Neuronal stem cell (in vitro differentiated cells): ENCODE results near the gene ACSL6.

ENCODE experiments used
- DNase-seq: peaks from one replicate; pipeline ENCODE4 v3.0.0-alpha.2; 2013; ENCODE audit warnings: low spot score
- H2AFZ ChIP-seq: one replicate; pipeline ENCODE4 v1.6.1; 2013; ENCODE audit warnings: mild to moderate bottlenecking, low read length, inconsistent platforms
- H2AK5ac ChIP-seq: 2 replicates; pipeline ENCODE4 v1.6.1; 2013; ENCODE audit warnings: low read depth, mild to moderate bottlenecking, inconsistent platforms, low read length, moderate library complexity, mixed read lengths
- H2BK120ac ChIP-seq: 2 replicates; pipeline ENCODE4 v1.6.1; 2013; ENCODE audit warnings: low read depth, mild to moderate bottlenecking, inconsistent platforms, low read length, moderate library complexity, mixed read lengths
- H2BK12ac ChIP-seq: one replicate; pipeline ENCODE4 v1.6.1; 2013; ENCODE audit warnings: low read length, inconsistent platforms
- H2BK15ac ChIP-seq: 2 replicates; pipeline ENCODE4 v1.6.1; 2013; ENCODE audit warnings: mild to moderate bottlenecking, low read length, inconsistent platforms, mixed read lengths
- H2BK5ac ChIP-seq: one replicate; pipeline ENCODE4 v1.6.1; 2013; ENCODE audit warnings: inconsistent platforms, mild to moderate bottlenecking, low read length, moderate library complexity
- H3K14ac ChIP-seq: one replicate; pipeline ENCODE4 v1.6.1; 2013; ENCODE audit warnings: low read length, inconsistent platforms
- H3K18ac ChIP-seq: 2 replicates; pipeline ENCODE4 v1.6.1; 2013; ENCODE audit warnings: low read length, inconsistent platforms
- H3K23ac ChIP-seq: 2 replicates; pipeline ENCODE4 v1.6.1; 2013; ENCODE audit warnings: low read depth, mild to moderate bottlenecking, mixed read lengths, low read length, inconsistent platforms; ENCODE audit not compliant: poor library complexity
- H3K27ac ChIP-seq: replicated peaks from 3 replicates; pipeline ENCODE4 v1.5.1; 2013; ENCODE audit warnings: low read length, inconsistent platforms
- H3K27me3 ChIP-seq, 3 experiments: 2 replicates each; pipeline ENCODE4 v1.6.1; 2013; ENCODE audit warnings: low read length in 3 of 3, mild to moderate bottlenecking in 2 of 3, inconsistent platforms in 1 of 3, low read depth in 1 of 3, mixed read lengths in 1 of 3, moderate library complexity in 1 of 3; ENCODE audit not compliant: control insufficient read depth in 3 of 3, insufficient read depth in 3 of 3
- H3K36me3 ChIP-seq, 2 donors: replicated peaks in 1 of 2; 2 replicates each; pipeline ENCODE4 v1.6.1; 2013; ENCODE audit warnings: low read length in 2 of 2; ENCODE audit not compliant: control insufficient read depth in 2 of 2, insufficient read depth in 2 of 2
- H3K4ac ChIP-seq: 2 replicates; pipeline ENCODE4 v1.6.1; 2013; ENCODE audit warnings: inconsistent platforms, mild to moderate bottlenecking, low read length, moderate library complexity
- H3K4me1 ChIP-seq, 2 donors: 1 replicate in 1 of 2; 2 replicates in 1 of 2; pipeline ENCODE4 v1.6.1; 2013; ENCODE audit warnings: low read length in 2 of 2, low read depth in 1 of 2; ENCODE audit not compliant: control insufficient read depth in 2 of 2, insufficient read depth in 1 of 2
- H3K4me2 ChIP-seq: one replicate; pipeline ENCODE4 v1.6.1; 2013; ENCODE audit warnings: mild to moderate bottlenecking, low read length, inconsistent platforms; ENCODE audit not compliant: insufficient read depth, poor library complexity, severe bottlenecking
- H3K4me3 ChIP-seq, 2 donors: 2 replicates each; pipeline ENCODE4 v1.5.1; 2013; ENCODE audit warnings: low read length in 2 of 2, mild to moderate bottlenecking in 2 of 2, inconsistent platforms in 1 of 2, moderate library complexity in 1 of 2
- H3K79me1 ChIP-seq: one replicate; pipeline ENCODE4 v1.6.1; 2013; ENCODE audit warnings: low read depth, mild to moderate bottlenecking, inconsistent platforms, low read length, moderate library complexity
- H3K9ac ChIP-seq: one replicate; pipeline ENCODE4 v1.6.1; 2013; ENCODE audit warnings: mild to moderate bottlenecking, low read depth, low read length, inconsistent platforms; ENCODE audit not compliant: poor library complexity
- H3K9me3 ChIP-seq, 2 donors: replicated peaks in 1 of 2; 2 replicates each; pipeline versions ENCODE3 to v1.6.1; 2013; ENCODE audit warnings: low read length in 2 of 2, mild to moderate bottlenecking in 2 of 2, inconsistent platforms in 1 of 2, low read depth in 1 of 2, mixed read lengths in 1 of 2, moderate library complexity in 1 of 2; ENCODE audit not compliant: control insufficient read depth in 2 of 2, insufficient read depth in 1 of 2
- H4K8ac ChIP-seq: one replicate; pipeline ENCODE4 v1.6.1; 2013; ENCODE audit warnings: low read depth, mild to moderate bottlenecking, inconsistent platforms, low read length, moderate library complexity
- H4K91ac ChIP-seq: one replicate; pipeline ENCODE4 v1.6.1; 2013; ENCODE audit warnings: low read length, low read depth, mild to moderate bottlenecking, inconsistent platforms; ENCODE audit not compliant: poor library complexity
- WGBS, 2 donors: extraction: QIAGEN DNeasy Blood & Tissue Kit; methylation state at CpG; one replicate each; pipeline ENCODE4 v1.1.7; 2013; ENCODE audit warnings: missing lambda C conversion rate in 2 of 2, mixed read lengths in 1 of 2; ENCODE audit not compliant: insufficient read length in 2 of 2, insufficient replicate concordance in 1 of 2; ENCODE audit errors: extremely low coverage in 2 of 2; 5-methylcytosine and 5-hydroxymethylcytosine counted together

The ACSL6 gene

GRCh38 chr5:131945551-131946168 lies 65.8 kb downstream of the ACSL6 start, which contains the start of gene MEIKIN:
TSS of gene MEIKIN (minus strand) at chr5:131945663. CDS start at chr5:131945505, 158 bp downstream.
- H3K27me3 ChIP-seq, result no peaks in the 10 kb centered on the region
- no peak within 1 kb of the TSS for H3K14ac ChIP-seq
- no peak within 1 kb of the TSS for H3K4me3 ChIP-seq
- no peak for DNase-seq
- H3K4me1 ChIP-seq, result no peaks in the 10 kb centered on the region
- H2BK120ac ChIP-seq, result no peak within 1 kb of the TSS
- H3K36me3 ChIP-seq, result no peaks in the 10 kb centered on the region
- no peak within 1 kb of the TSS for H3K23ac ChIP-seq
- no peak within 1 kb of the TSS for H3K27ac ChIP-seq
- no peak within 1 kb of the TSS for H4K8ac ChIP-seq
- H2AFZ ChIP-seq, result no peak within 1 kb of the TSS
- H2AK5ac ChIP-seq, result no peak within 1 kb of the TSS
- no peak within 1 kb of the TSS for H2BK5ac ChIP-seq
- H3K79me1 ChIP-seq, result no peaks in the 10 kb centered on the region
- H3K9ac ChIP-seq, result no peak within 1 kb of the TSS
- no peak within 1 kb of the TSS for H2BK12ac ChIP-seq
- no CpG with 5 or more reads among the region's 24 CpGs for WGBS, 2 donors
- no peak within 1 kb of the TSS for H4K91ac ChIP-seq
- H3K4me2 ChIP-seq, result no peak within 1 kb of the TSS
- peak within 1 kb of the TSS; percentile 59 for H3K18ac ChIP-seq
- H3K4ac ChIP-seq, result no peak within 1 kb of the TSS
- no peaks in the 10 kb centered on the region for H3K9me3 ChIP-seq
- no peak within 1 kb of the TSS for H2BK15ac ChIP-seq

GRCh38 chr5:131944702-131945550 lies 66.5 kb downstream of the ACSL6 start:
- Histone ChIP-seq H2AFZ (no peak overlapping the region), H2AK5ac (no peak overlapping the region), H3K4me3 (no peak overlapping the region), H3K79me1 (no peaks in the 10 kb centered on the region), H2BK5ac (no peak overlapping the region), H3K9ac (no peak overlapping the region), H2BK120ac (no peak overlapping the region), H4K91ac (no peak overlapping the region), H3K9me3 (no peaks in the 10 kb centered on the region), H3K27me3 (no peaks in the 10 kb centered on the region), H2BK15ac (no peak overlapping the region), H3K18ac (no peak overlapping the region), H3K4me1 (no peaks in the 10 kb centered on the region), H3K27ac (no peak overlapping the region), H4K8ac (no peak overlapping the region), H3K36me3 (no peaks in the 10 kb centered on the region), H2BK12ac (no peak overlapping the region), H3K4ac (no peak overlapping the region), H3K23ac (no peak overlapping the region), H3K4me2 (no peak overlapping the region), H3K14ac (no peak overlapping the region)
- WGBS, 2 donors, result no CpG with 5 or more reads among the region's 37 CpGs
- no peak for DNase-seq

- H3K9ac ChIP-seq, result no peak overlapping the region
- H3K79me1 ChIP-seq, result no peaks in the 10 kb centered on the region
- H2BK120ac ChIP-seq, result no peak overlapping the region
- no peak overlapping the region for H4K8ac ChIP-seq
- H3K4ac ChIP-seq, result no peak overlapping the region
- no peak overlapping the region for H2AFZ ChIP-seq
- no peak overlapping the region for H3K4me3 ChIP-seq
- no peak for DNase-seq
- H3K4me1 ChIP-seq, result no peaks in the 10 kb centered on the region
- H3K36me3 ChIP-seq, result no peaks in the 10 kb centered on the region
- H3K23ac ChIP-seq, result no peak overlapping the region
- no peak overlapping the region for H3K18ac ChIP-seq
- no peak overlapping the region for H2BK5ac ChIP-seq
- no peaks in the 10 kb centered on the region for H3K27me3 ChIP-seq
- H3K4me2 ChIP-seq, result no peak overlapping the region
- H3K27ac ChIP-seq, result no peak overlapping the region
- H3K9me3 ChIP-seq, result no peaks in the 10 kb centered on the region
- H2BK12ac ChIP-seq, result no peak overlapping the region
- no peak overlapping the region for H2AK5ac ChIP-seq
- H2BK15ac ChIP-seq, result no peak overlapping the region
- no CpG with 5 or more reads among the region's 2 CpGs for WGBS, 2 donors
- H3K14ac ChIP-seq, result no peak overlapping the region
- no peak overlapping the region for H4K91ac ChIP-seq
Measured at GRCh38 chr5:131943916-131944315, 67.5 kb downstream of the ACSL6 start.

- H2AFZ ChIP-seq, result no peak overlapping the region
Measured at GRCh38 chr5:131942016-131942415, 69.4 kb downstream of the ACSL6 start.

More at GRCh38 chr5:131942016-131942415, 69.4 kb downstream of the ACSL6 start:
- Histone ChIP-seq H3K9ac (no peak overlapping the region), H3K79me1 (no peaks in the 10 kb centered on the region), H4K8ac (no peak overlapping the region), H3K27ac (no peak overlapping the region), H3K36me3 (no peaks in the 10 kb centered on the region), H3K4me3 (no peak overlapping the region), H3K4ac (no peak overlapping the region), H3K18ac (no peak overlapping the region), H2BK15ac (no peak overlapping the region), H2AK5ac (no peak overlapping the region), H3K4me2 (no peak overlapping the region), H2BK5ac (no peak overlapping the region), H3K27me3 (no peaks in the 10 kb centered on the region), H2BK120ac (no peak overlapping the region), H4K91ac (no peak overlapping the region), H2BK12ac (no peak overlapping the region), H3K14ac (no peak overlapping the region), H3K9me3 (no peaks in the 10 kb centered on the region), H3K23ac (no peak overlapping the region), H3K4me1 (no peaks in the 10 kb centered on the region)
- DNase-seq, result no peak
